MG63 (cell line): Measurements from ENCODE around the gene SCAF4. TPM values are rescaled to one million over a fixed set of nuclear protein-coding genes. Genes with fewer than 3 reads are reported as not detected.

ENCODE experiments used
- DNase-seq: peaks from one replicate; pipeline ENCODE4 v3.0.0-alpha.2; 2020
- H3K27me3 ChIP-seq: fragments of 250-450 bp; sonication (Bioruptor Pico); 2 replicates; pipeline ENCODE4 v1.5.1; 2020; ENCODE audit warnings: mild to moderate bottlenecking, moderate library complexity
- H3K36me3 ChIP-seq: fragments of 250-450 bp; sonication (Bioruptor Pico); 2 replicates; pipeline ENCODE4 v1.5.1; 2020; ENCODE audit warnings: mild to moderate bottlenecking, moderate library complexity
- H3K4me3 ChIP-seq: fragments of 250-450 bp; sonication (Bioruptor Pico); 2 replicates; pipeline ENCODE4 v1.5.1; 2020; ENCODE audit warnings: mild to moderate bottlenecking, moderate library complexity
- H3K9me3 ChIP-seq: fragments of 250-450 bp; sonication (Bioruptor Pico); 2 replicates; pipeline ENCODE4 v1.5.1; 2020; ENCODE audit warnings: mild to moderate bottlenecking, moderate library complexity
- total RNA-seq: library from RNA; depleted of rRNA; stranded (reverse); fragments of >200 nt; shearing (Covaris generic); gene quantifications from 2 replicates; pipeline ENCODE4 v1.2.3, GENCODE V29; 2014; ENCODE audit warnings: low replicate concordance

The SCAF4 gene
- total RNA-seq, 1 experiment from 2014 or later = 2.2 TPM

DNA sequence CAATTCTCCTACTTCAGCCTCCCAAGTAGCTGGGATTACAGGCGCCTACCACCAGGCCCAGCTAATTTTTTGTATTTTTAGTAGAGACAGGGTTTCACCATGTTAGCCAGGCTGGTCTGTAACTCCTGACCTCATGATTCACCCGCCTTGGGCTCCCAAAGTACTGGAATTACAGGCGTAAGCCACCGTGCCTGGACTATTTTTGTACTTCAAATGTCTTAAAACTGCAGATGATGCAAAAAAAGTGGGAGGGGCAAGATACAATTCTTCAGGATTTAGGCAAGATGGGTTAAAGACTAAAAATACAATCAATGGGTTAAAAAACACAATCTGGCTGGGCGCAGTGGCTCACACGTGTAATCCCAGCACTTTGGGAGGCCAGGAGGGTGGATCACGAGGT is 4.7 kb downstream of the SCAF4 start:
- H3K9me3 ChIP-seq = no peaks in the 10 kb centered on the region
- no peak overlapping the region for H3K4me3 ChIP-seq
- peaks cover 66% of the 10 kb centered on the region for H3K36me3 ChIP-seq
- no peaks in the 10 kb centered on the region for H3K27me3 ChIP-seq
- no peak for DNase-seq

DNA sequence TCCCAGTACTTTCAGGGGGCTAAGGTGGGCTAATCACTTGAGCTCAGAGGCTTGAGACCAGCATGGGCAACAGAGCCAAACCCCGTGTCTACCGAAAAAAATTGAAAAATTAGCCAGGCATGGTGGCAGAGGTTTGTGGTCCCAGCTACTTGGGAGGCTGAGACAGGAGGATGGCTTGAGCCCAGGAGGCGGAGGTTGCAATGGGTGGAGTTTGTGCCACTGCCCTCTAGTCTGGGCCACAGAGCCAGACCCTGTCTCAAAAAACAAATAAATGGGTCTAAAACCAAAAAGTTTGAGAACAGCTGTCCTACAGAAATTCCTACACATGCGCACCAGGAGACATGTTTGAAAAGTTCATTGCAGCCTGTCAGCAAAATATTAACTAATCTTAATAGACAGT is 5.5 kb downstream of the SCAF4 start:
- Histone ChIP-seq H3K27me3 (no peaks in the 10 kb centered on the region), H3K4me3 (no peak overlapping the region), H3K36me3 (peaks cover 66% of the 10 kb centered on the region), H3K9me3 (no peaks in the 10 kb centered on the region)
- no peak for DNase-seq

DNA sequence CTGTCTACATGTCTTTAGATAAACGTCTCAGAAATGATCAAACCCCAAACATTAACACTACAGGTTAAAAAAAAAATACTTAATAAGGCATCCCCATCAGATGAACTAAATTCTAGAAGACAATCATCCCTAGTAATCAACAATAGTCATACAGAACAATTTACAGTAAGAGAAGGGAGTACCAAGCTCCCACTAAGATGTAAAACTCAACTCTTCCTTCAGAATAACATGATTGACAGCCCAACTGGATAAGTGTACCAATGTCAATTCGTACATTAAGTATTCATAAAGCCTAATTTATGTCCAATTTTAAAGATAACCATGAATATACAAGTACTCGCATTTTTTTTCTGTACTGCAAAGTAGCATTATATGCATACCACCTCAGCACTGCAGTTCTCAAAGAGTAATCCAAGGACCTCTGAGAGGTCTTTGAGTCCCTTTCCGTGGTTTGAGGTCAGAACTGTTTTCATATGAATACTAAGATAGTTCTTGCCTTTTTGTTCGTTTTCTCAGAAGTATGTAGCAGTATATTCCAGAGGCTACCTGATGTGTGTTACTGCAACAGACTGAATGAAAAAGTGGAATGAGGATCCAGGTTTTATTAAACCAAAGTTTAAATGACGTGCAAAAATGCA is 6.6 kb downstream of the SCAF4 start:
- no peak for DNase-seq
- no peak overlapping the region for H3K4me3 ChIP-seq

DNA sequence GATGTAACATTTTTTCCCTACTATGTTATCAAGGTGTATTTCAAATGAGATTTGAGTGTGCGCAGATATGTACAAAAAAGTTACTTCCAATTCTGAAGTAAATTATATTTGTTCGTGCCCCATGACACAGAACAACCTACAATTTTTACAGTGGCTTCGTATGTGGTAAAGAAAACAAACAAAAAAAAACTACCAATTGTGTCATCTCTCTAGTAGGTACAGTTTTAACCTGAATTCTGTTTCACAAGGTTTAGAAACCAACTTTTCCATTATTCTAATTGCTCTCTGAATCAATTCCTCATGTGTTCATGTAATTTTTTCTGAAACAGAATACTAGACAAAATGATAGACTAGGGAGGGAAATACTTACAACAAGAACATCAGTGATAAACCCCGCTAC is 7.4 kb downstream of the SCAF4 start:
- Histone ChIP-seq H3K4me3 (no peak overlapping the region), H3K9me3 (no peaks in the 10 kb centered on the region), H3K36me3 (peaks cover 51% of the 10 kb centered on the region), H3K27me3 (no peaks in the 10 kb centered on the region)
- DNase-seq = no peak

More for the DNA sequence above, 6.6 kb downstream of the SCAF4 start:
- H3K9me3 ChIP-seq = no peaks in the 10 kb centered on the region
- peaks cover 57% of the 10 kb centered on the region for H3K36me3 ChIP-seq
- no peaks in the 10 kb centered on the region for H3K27me3 ChIP-seq

DNA sequence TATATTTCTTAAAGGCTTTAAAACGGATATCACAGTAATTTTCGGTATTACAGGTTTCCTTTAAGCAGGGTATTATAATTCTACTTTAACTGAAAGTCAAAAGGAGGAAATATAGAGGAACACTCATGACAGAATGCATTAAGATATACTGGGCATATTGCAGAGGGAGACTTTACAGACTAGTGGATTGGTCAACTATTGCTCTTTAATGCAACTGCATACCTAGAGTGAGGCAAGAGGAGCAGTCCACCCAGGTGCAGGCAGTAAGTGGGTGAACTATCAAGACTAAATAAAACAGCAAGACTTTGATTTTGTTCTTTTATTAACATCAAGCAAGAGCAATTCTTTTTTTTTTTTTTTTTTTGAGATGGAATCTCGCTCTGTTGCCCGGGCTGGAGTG is 10.5 kb downstream of the SCAF4 start:
- no peak for DNase-seq
- H3K36me3 ChIP-seq = peaks cover 22% of the 10 kb centered on the region
- no peaks in the 10 kb centered on the region for H3K9me3 ChIP-seq
- H3K4me3 ChIP-seq = no peak overlapping the region
- H3K27me3 ChIP-seq = no peaks in the 10 kb centered on the region

DNA sequence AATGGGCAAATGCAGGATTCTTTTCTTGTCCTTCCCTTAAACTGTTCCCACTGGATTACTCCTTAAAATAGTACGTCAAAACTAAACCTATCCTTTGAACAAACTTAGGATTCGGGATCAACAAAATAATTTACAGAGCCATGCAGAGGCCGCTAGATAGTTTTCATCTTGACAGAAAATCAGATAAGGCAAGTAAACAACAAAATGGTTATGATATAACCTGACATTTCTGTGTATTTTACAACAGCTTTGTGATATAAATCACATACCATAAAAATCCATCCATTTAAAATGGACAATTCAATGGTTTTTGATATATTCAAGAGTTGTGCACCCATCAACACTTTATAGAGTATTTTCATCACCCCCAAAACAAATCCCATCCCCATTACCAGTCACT is 11.2 kb downstream of the SCAF4 start:
- Histone ChIP-seq H3K4me3 (no peak overlapping the region), H3K36me3 (peaks cover 18% of the 10 kb centered on the region), H3K9me3 (no peaks in the 10 kb centered on the region), H3K27me3 (no peaks in the 10 kb centered on the region)
- no peak for DNase-seq

DNA sequence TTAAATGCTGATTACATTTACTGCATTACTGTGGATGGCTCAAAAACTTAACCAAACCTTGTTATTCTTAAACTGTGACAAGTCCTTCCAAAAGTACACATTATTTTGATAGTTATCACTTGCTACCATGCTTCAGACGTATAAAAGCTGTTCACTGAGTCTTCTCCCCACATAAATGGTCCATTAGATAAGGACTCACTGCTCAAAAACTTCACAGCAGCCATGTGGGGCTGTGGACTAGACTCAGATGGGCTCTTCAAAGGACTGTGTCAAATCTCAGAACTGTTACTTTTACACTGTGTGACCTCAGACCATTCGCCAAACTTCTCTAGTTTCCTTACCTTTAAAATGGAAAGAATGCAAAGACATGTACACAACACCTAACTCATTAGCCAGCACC is 11.6 kb downstream of the SCAF4 start:
- Histone ChIP-seq H3K36me3 (peaks cover 15% of the 10 kb centered on the region), H3K27me3 (no peaks in the 10 kb centered on the region), H3K9me3 (no peaks in the 10 kb centered on the region), H3K4me3 (no peak overlapping the region)
- no peak for DNase-seq

DNA sequence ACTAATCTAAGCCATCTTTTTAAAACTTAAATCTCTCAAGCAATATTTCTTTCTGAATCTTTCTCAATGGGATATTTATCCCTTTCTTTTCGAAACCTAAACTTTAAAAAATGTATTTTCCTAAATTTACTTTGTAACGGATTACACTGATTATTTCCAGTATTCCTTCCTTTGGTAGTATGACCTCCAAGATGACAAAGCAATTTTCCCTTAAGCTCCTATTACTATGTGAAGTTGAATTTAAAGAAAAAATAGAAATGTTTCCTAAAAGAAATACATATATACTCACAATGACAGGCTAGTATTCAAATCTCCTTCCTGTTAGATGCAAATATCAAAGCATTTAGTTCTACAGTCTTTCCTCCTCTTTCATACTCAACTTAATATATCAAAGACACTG is 15.8 kb downstream of the SCAF4 start:
- H3K36me3 ChIP-seq = no peaks in the 10 kb centered on the region; the same call in none of the 2 replicates
- DNase-seq = no peak
- H3K9me3 ChIP-seq = no peaks in the 10 kb centered on the region
- H3K27me3 ChIP-seq = no peaks in the 10 kb centered on the region
- no peak overlapping the region for H3K4me3 ChIP-seq

DNA sequence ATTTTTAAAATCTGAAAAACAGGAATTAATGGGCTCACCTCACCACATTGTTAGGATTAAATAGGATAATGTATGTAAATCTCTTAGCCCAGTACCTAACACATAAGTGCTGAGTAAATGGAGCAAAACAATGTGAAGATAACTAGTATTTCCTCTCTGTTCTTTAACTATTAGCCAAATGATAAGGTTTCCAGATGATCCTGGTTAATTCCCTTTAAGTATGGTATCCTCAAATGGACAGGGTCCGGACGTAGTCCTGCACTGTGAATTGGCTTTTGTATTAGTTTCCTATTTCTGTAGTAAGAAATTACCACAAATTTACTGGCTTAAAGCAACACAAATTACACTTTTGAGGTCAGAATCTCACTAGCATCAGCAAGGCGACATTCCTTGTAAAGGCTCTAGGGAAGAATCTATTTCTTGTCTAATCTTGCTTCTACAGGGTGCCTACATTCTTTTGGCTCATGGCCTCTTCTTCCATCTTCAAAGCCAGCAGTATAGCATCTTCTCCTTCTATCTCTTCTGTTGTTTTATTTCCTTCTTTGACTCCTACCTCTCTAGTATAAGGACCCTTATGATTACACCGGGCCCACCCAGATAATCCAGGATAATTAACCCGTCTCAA is 17.1 kb downstream of the SCAF4 start:
- no peak overlapping the region for H3K4me3 ChIP-seq
- no peaks in the 10 kb centered on the region for H3K27me3 ChIP-seq
- no peaks in the 10 kb centered on the region for H3K9me3 ChIP-seq
- no peak for DNase-seq
- H3K36me3 ChIP-seq = peaks cover 2% of the 10 kb centered on the region

DNA sequence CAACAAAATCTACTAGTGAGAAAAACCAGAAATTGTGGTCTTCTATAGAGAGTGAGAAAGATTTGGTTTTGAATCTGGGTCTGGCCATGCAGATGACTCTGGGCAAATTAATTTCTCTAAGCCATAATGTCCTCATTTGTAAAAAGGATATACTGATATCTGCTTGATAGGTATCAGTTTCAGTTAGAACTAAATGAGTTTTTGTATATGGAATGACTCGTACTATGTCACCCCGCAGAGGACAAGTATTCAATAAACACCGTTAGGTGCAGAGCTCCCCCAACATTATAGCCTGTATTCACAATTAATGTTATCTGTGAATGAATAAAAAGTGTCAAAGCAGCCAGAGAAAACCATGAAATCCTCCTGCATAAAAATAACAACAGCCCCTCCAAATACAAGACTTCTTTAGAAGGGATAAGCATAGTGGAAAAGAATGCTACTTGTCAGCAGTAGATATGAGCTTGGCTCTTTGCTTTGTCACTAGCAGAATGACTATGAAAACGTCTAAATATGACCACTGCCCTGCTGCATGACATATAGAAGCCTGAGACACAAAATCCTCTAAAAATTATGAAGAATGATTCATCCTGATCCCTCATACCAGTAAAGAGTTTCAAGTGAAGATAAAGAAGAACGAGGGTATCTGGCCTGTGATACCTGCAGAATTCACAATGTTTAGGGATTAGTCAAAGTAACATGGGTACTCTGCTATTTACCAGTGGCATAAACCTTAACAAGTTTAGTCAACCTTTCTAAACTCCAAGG is 17.8 kb downstream of the SCAF4 start:
- no peaks in the 10 kb centered on the region for H3K9me3 ChIP-seq
- H3K4me3 ChIP-seq = no peak overlapping the region
- H3K27me3 ChIP-seq = no peaks in the 10 kb centered on the region
- peaks cover 2% of the 10 kb centered on the region for H3K36me3 ChIP-seq
- no peak for DNase-seq

DNA sequence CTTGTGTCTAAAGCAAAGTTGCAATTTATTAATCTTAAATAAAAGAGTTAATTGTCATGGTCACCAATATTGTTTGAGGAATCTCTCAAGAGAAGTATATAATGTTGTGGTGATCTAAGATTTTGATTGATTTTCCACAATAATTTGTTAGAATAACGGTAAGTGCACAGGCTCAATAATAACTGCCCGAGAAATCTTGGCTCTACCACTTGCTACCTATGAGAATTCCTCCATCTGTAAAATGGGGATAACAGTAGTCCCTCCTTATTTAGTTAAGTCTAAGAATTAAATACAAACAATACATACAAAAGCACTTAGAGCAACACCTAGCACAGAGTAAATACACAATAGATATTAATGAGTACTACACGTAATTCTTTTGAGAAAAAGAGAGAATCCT is 18.8 kb downstream of the SCAF4 start:
- DNase-seq = no peak
- Histone ChIP-seq H3K36me3 (peaks cover 2% of the 10 kb centered on the region; the same call in 1 of the 2 replicates), H3K9me3 (no peaks in the 10 kb centered on the region), H3K4me3 (no peak overlapping the region), H3K27me3 (no peaks in the 10 kb centered on the region)

DNA sequence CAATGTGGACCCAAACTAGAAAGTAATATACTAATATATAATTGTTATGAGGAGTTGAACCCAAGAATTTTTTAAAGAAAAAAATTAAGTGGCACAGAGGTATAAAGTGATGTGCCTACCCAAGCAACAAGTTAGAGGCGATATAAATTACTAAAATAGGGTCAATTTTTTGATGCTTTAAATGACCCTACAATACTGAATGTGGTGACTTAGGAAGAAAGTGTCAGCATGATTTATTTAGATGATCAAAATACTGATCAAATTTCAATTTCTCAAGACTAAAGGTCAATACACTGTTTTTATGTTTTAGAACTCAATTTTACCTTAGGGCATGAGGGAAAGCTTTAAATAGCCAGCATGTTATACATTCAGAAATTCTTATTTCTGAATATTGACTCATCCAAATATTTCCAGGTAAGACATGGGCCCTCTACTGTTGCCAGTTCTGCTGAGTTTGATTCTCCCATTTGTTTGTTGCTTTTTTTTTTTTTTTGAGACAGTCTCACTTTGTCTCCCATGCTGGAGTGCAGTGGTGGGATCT is 20.1 kb downstream of the SCAF4 start:
- DNase-seq = no peak
- Histone ChIP-seq H3K27me3 (no peaks in the 10 kb centered on the region), H3K36me3 (peaks cover 6% of the 10 kb centered on the region; the same call in 1 of the 2 replicates), H3K4me3 (no peak overlapping the region), H3K9me3 (no peaks in the 10 kb centered on the region)

DNA sequence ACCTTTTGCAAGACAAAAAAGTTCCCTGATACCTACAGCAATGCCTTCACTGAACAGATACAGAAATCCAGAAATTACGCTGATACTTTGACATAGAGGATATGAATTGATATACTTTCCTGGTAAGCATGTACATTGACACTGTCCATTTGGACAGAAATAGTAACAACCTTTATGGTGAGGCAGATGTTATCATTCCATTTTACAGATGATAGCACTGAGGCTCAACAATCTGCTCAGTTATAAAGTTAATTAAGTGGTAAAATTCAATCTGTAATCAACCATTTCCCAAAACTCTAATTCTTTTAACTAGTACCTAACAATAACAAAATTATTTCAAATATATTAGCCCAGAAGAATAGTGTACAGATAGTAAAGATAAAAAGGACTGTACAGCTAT is 20.6 kb downstream of the SCAF4 start:
- DNase-seq = no peak
- H3K4me3 ChIP-seq = no peak overlapping the region
- no peaks in the 10 kb centered on the region for H3K27me3 ChIP-seq
- H3K9me3 ChIP-seq = no peaks in the 10 kb centered on the region
- H3K36me3 ChIP-seq = peaks cover 6% of the 10 kb centered on the region; the same call in 1 of the 2 replicates

DNA sequence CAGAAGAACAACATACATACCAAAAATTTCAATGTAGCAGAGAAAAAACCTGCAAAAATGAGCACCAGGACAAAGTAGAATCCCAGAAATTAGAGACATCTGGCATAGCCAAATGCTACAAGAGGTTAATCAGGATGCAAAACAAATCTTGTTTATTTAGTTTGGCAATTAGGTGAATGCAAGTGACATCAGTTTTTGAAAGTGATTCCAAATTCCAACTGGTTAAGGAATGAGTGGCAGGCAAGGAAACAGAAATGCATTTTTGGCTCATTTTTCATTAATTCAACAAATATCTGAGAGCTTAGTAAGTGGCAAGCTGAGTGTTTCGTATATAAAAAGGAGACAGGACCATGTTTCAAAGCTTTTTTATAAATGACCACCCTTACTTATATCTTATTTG is 21.3 kb downstream of the SCAF4 start:
- no peak overlapping the region for H3K4me3 ChIP-seq

DNA sequence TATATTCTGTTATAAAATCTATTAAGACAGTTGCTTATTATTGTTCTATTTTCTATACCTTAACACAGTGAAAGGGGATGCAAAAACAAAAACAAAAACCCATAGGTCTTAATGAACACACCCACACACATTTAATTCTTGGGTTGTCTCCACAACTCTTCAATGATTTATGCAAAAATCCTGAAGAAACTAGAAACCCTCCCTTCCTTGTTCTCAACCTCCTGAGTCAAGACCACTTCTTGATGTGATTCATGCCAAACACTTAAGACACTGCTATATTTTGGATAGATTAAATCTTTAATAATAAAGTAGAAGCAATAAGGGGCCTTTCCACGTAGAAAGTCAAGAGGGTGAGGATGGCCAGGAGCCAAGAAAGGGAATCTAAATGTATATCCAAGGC is 23.4 kb downstream of the SCAF4 start:
- H3K36me3 ChIP-seq = peaks cover 7% of the 10 kb centered on the region; the same call in 1 of the 2 replicates
- DNase-seq = no peak
- no peaks in the 10 kb centered on the region for H3K27me3 ChIP-seq
- no peaks in the 10 kb centered on the region for H3K9me3 ChIP-seq
- no peak overlapping the region for H3K4me3 ChIP-seq

More for the DNA sequence above, 21.3 kb downstream of the SCAF4 start:
- Histone ChIP-seq H3K36me3 (peaks cover 6% of the 10 kb centered on the region; the same call in 1 of the 2 replicates), H3K9me3 (no peaks in the 10 kb centered on the region), H3K27me3 (no peaks in the 10 kb centered on the region)
- no peak for DNase-seq

DNA sequence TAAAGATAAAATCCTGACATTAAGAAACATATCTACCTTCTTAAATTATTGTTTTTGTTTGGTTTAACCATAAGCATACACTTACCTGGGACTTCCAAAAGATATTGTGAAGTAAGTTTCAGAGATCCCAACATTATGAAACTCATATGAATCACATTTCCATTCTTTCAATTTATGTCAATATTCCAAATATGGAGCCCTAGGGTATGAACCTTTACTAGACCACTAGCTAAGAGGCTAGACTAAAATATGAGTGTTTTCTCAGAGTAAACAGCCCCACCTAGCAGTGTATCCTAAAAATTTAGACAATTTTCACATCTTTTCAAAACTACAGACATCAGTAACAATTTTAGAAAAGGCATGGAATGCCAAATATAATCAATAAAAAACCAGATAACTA is 24.4 kb downstream of the SCAF4 start:
- H3K4me3 ChIP-seq = no peak overlapping the region
- H3K27me3 ChIP-seq = no peaks in the 10 kb centered on the region
- H3K9me3 ChIP-seq = no peaks in the 10 kb centered on the region
- peaks cover 12% of the 10 kb centered on the region for H3K36me3 ChIP-seq
- no peak for DNase-seq

DNA sequence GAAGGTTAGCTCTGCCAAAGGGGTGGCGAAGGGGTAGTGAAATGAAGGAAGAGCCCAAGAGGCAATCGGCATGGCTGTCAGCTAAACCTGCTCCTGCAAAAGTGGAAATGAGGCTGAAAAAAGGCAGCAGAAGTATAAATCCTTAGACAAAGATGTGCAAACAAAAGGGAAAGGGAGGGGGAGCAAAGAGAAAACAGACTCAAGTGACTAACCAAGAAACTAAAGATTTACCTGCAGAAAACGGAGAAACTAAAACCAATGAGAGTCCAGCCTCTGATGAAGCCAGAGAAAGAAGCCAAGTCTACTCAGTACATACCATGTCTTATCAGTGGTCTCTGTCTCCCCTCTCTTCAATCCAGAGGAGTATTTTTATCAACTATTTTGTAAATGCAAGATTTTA is 25.4 kb downstream of the SCAF4 start:
- no peak overlapping the region for H3K4me3 ChIP-seq
- no peaks in the 10 kb centered on the region for H3K9me3 ChIP-seq
- no peaks in the 10 kb centered on the region for H3K27me3 ChIP-seq
- H3K36me3 ChIP-seq = peaks cover 21% of the 10 kb centered on the region
- no peak for DNase-seq
